AG04449 (cell line): ENCODE measurements around the gene COPS9.

ENCODE experiments used
- CTCF ChIA-PET: fragments of 350-600 bp; formaldehyde crosslinking; extraction: SDS; loops from one replicate; lab custom pipeline; 2021; ENCODE audit warnings: antibody characterized with exemption; lab: Yijun Ruan, JAX
- POLR2A ChIA-PET: fragments of 400-600, 350-600 bp; formaldehyde crosslinking; extraction: SDS; loops from one replicate; lab custom pipeline; 2020; ENCODE audit warnings: antibody characterized with exemption, inconsistent platforms; lab: Yijun Ruan, JAX
- DNase-seq: peaks from one replicate; pipeline ENCODE4 v3.0.0-alpha.2; 2010; ENCODE audit warnings: low read depth, low spot score
- H3K4me3 ChIP-seq: 2 replicates; pipeline ENCODE4 v1.5.1; 2011; ENCODE audit warnings: low read depth, mild to moderate bottlenecking, control low read depth, low read length
- CTCF ChIP-seq: IDR thresholded peaks from one replicate; pipeline ENCODE4 v1.5.1; 2011; ENCODE audit warnings: mild to moderate bottlenecking, moderate library complexity, low read length, control low read depth, inconsistent platforms; ENCODE audit not compliant: insufficient read depth; ENCODE audit errors: missing control alignments

COPS9 gene

DNA sequence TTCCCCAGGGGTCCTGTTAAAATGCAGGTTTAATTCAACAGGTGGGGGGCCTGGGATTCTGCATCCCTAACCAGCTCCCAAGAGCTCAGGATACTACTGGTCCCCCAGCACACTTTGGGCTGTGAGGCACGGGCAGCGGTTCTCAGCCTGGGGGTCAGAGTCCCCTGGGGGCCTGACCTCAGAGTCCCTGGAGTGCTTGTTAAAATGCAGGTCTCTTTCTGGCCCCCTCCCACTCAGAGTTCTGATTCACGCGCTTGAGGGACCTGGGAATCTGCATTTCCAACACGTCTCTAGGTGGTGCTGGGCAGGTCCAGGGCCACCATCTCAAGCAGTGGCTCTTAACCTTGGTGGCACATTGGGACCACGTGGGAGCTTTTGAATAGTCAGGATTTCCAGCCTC lies 7.2 kb upstream of the COPS9 start:
- no peak overlapping the region for H3K4me3 ChIP-seq
- POLR2A ChIA-PET = no interaction called here
- TF ChIP-seq CTCF = no peak
- CTCF ChIA-PET = interaction anchor here (0.7 to 9.6 kb wide), 31 partner anchors 9 to 1776 kb away, joined by 3 to 227 read pairs (median 4); partner anchors contain the start of gene NDUFA10
- no peak for DNase-seq

DNA sequence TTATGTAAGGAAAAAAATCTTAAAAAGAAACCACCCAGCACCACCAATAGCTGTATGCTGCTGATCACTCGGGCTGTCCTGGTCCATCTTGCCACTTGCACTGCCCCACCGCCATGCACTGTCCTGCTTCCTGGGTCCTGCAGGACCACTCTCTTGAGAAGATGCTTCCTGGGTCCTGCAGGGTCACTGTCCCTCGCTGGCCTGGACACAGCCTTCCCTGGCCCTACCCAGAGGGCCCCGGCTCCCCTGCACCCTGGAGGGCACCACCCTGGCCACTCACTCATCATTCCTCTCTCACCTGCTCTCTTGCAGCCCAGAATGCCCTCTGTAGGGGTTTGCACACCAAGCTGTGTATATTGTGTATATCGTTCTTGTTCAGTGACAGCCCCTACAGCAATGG lies 6.8 kb upstream of the COPS9 start:
- ChIA-PET POLR2A (no interaction called here), CTCF (interaction anchor here (0.7 to 9.6 kb wide), 23 partner anchors 8 to 291 kb away, joined by 3 to 227 read pairs (median 6); partner anchors contain the start of gene NDUFA10)
- TF ChIP-seq CTCF = no peak
- H3K4me3 ChIP-seq = no peak overlapping the region
- DNase-seq = no peak

GRCh38 chr2:240142256-240142775 lies 6.2 kb upstream of the COPS9 start:
- no peak for DNase-seq
- no peak for TF ChIP-seq CTCF
- ChIA-PET POLR2A (no interaction called here), CTCF (interaction anchor here (0.7 to 9.6 kb wide), 16 partner anchors 10 to 292 kb away, joined by 3 to 227 read pairs (median 4); no protein-coding TSS in a partner anchor)
- H3K4me3 ChIP-seq = no peak overlapping the region

GRCh38 chr2:240141736-240142135 lies 5.6 kb upstream of the COPS9 start:
- POLR2A ChIA-PET = no interaction called here
- no peak overlapping the region for H3K4me3 ChIP-seq
- no peak for DNase-seq
- no peak for TF ChIP-seq CTCF
- CTCF ChIA-PET = interaction anchor here (0.7 to 9.6 kb wide), 10 partner anchors 10 to 152 kb away, joined by 3 to 227 read pairs (median 9); no protein-coding TSS in a partner anchor

- ChIA-PET POLR2A (no interaction called here), CTCF (interaction anchor here (4.4 to 9.6 kb wide), 2 partner anchors 77 to 82 kb away, joined by 37 to 227 read pairs; no protein-coding TSS in a partner anchor)
- no peak overlapping the region for H3K4me3 ChIP-seq
- DNase-seq = no peak
- TF ChIP-seq CTCF = no peak
Observed at GRCh38 chr2:240140920-240141319, 4.8 kb upstream of the COPS9 start.

DNA sequence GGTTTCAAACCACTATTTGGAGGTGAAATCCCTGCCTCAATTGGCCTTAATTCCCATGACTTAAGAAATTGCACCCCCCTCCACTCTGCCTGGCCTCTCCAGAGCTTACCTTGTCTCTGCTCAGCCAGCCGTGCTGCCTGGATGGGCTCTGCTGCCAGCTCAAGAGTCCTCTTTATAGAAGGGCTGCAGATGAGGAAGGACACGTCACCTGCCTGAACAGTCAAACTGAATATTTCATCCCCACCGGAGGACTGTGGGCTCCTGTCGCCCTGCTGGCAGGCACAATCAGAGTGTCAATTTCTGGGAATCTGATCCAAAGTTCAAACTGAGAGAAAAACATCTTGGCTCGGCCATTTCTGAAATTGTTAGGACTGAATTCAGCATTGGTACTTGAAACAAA lies 4.4 kb upstream of the COPS9 start, which contains the start of gene OTOS:
OTOS (minus strand) TSS at position 148 of the 400 bp plus-strand sequence. CDS start 332 bp downstream, outside the sequence.
- TF ChIP-seq CTCF = no peak
- CTCF ChIA-PET = interaction anchor here (4.4 to 9.6 kb wide), 2 partner anchors 77 to 82 kb away, joined by 37 to 227 read pairs; no protein-coding TSS in a partner anchor
- DNase-seq = no peak
- no peak within 1 kb of the TSS for H3K4me3 ChIP-seq
- POLR2A ChIA-PET = no interaction called here
